Coronary artery (tissue), 2 donors: ENCODE results near the gene KCTD13.

Source experiments
- DNase-seq: peaks from one replicate; pipeline ENCODE4 v3.0.0-alpha.2; 2017; ENCODE audit warnings: low spot score
- H3K27ac ChIP-seq, 2 donors: fragments of 200-600 bp; sonication (generic); one replicate each; pipeline ENCODE4 v1.5.1; 2016 to 2019
- H3K4me3 ChIP-seq: fragments of 200-600 bp; sonication (generic); 2 replicates; pipeline ENCODE4 v1.5.1; 2016; ENCODE audit warnings: mild to moderate bottlenecking, moderate library complexity
- TF ChIP-seq, protein P1 (sequence below): fragments of 200-600 bp; sonication (generic); IDR thresholded peaks from one replicate; pipeline ENCODE4 v1.5.1; 2019; ENCODE audit warnings: antibody characterized with exemption

Gene KCTD13

GRCh38 chr16:29959293-29959692 lies 33.3 kb upstream of the KCTD13 start:
- TF ChIP-seq, protein P1, sequence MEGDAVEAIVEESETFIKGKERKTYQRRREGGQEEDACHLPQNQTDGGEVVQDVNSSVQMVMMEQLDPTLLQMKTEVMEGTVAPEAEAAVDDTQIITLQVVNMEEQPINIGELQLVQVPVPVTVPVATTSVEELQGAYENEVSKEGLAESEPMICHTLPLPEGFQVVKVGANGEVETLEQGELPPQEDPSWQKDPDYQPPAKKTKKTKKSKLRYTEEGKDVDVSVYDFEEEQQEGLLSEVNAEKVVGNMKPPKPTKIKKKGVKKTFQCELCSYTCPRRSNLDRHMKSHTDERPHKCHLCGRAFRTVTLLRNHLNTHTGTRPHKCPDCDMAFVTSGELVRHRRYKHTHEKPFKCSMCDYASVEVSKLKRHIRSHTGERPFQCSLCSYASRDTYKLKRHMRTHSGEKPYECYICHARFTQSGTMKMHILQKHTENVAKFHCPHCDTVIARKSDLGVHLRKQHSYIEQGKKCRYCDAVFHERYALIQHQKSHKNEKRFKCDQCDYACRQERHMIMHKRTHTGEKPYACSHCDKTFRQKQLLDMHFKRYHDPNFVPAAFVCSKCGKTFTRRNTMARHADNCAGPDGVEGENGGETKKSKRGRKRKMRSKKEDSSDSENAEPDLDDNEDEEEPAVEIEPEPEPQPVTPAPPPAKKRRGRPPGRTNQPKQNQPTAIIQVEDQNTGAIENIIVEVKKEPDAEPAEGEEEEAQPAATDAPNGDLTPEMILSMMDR = no peak
- Histone ChIP-seq H3K4me3 (no peak overlapping the region), H3K27ac (no peak overlapping the region)
- DNase-seq = no peak

DNA sequence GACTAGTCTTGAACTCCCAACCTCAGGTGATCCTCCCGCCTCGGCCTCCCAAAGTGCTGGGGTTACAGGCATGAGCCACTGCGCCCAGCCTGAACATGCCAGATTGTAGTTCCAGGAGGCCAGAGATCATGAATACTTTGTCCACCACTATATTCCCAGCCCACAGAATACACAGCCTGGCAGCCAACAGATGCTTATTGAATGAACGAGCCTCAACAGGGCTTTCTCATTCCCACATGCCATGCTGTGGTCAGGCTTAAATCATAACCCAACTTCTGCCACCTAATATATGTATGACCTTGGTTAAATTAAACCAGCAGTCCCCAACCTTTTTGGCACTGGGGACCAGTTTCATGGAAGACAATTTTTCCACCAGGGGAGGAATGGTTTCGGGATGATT lies 32.7 kb upstream of the KCTD13 start:
- TF ChIP-seq, protein P1 = no peak
- Histone ChIP-seq H3K4me3 (no peak overlapping the region), H3K27ac (no peak overlapping the region)
- DNase-seq = no peak

- DNase-seq = no peak
- TF ChIP-seq, protein P1 = no peak
- no peak overlapping the region for H3K27ac ChIP-seq
- no peak overlapping the region for H3K4me3 ChIP-seq
Measured at GRCh38 chr16:29951625-29952365, 25.8 kb upstream of the KCTD13 start.

- DNase-seq = no peak
Measured at GRCh38 chr16:29950806-29951461, 24.9 kb upstream of the KCTD13 start.

DNA sequence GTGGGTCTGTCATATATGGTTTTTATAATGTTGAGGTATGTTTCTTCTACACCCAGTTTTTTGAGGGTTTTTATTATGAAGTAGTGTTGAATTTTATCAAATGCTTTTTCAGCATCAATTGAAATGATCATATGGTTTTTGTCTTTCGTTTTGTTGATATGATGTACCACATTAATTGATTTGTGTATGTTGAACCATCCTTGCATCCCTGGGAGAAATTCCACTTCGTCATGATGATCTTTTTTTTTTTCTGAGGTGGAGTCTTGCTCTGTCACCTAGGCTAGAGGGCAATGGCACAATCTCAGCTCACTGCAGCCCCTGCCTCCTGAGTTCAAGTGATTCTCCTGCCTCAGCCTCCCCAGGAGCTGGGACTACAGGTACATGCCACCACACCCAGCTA lies 21.9 kb upstream of the KCTD13 start:
- no peak overlapping the region for H3K4me3 ChIP-seq
- no peak for DNase-seq
- H3K27ac ChIP-seq = no peak overlapping the region
- TF ChIP-seq, protein P1 = no peak

More at GRCh38 chr16:29950806-29951461, 24.9 kb upstream of the KCTD13 start:
- Histone ChIP-seq H3K27ac (no peak overlapping the region), H3K4me3 (no peak overlapping the region)
- TF ChIP-seq, protein P1 = no peak

GRCh38 chr16:29943846-29944799 lies 18.1 kb upstream of the KCTD13 start:
- no peak overlapping the region for H3K27ac ChIP-seq
- no peak for DNase-seq
- TF ChIP-seq, protein P1 = no peak
- H3K4me3 ChIP-seq = no peak overlapping the region
